Fibroblast of villous mesenchyme (primary cell): ENCODE measurements around the gene STX8. TPM values are rescaled to one million over a fixed set of nuclear protein-coding genes. Genes with fewer than 3 reads are reported as not detected.

Experiments
- DNase-seq: peaks from one replicate; pipeline ENCODE4 v3.0.0-alpha.2; 2010; ENCODE audit warnings: low read depth
- H3K4me3 ChIP-seq: 2 replicates; pipeline ENCODE4 v1.5.1; 2011; ENCODE audit warnings: low read depth, mild to moderate bottlenecking, low read length
- CTCF ChIP-seq: IDR thresholded peaks from 2 replicates; pipeline ENCODE4 v1.5.1; 2012; ENCODE audit warnings: low read depth, mild to moderate bottlenecking, low read length; ENCODE audit not compliant: insufficient read depth
- total RNA-seq: library from RNA; depleted of rRNA; stranded (reverse); fragments of >200 nt; gene quantifications from 2 replicates; pipeline ENCODE4 v1.2.3, GENCODE V29; 2012

STX8 gene
- total RNA-seq, 1 donor = 91.1 TPM

GRCh38 chr17:9211133-9211765 is 364.4 kb downstream of the STX8 start:
- DNase-seq = no peak
- no peak overlapping the region for H3K4me3 ChIP-seq
- no peak for TF ChIP-seq CTCF

GRCh38 chr17:9209781-9210370 is 365.7 kb downstream of the STX8 start:
- no peak overlapping the region for H3K4me3 ChIP-seq
- DNase-seq = no peak
- TF ChIP-seq CTCF = no peak

- no peak overlapping the region for H3K4me3 ChIP-seq
- DNase-seq = no peak
- no peak for TF ChIP-seq CTCF
Observed at GRCh38 chr17:9209347-9209746, 366.3 kb downstream of the STX8 start.

GRCh38 chr17:9208381-9209105 is 367.1 kb downstream of the STX8 start:
- TF ChIP-seq CTCF = no peak
- no peak overlapping the region for H3K4me3 ChIP-seq
- no peak for DNase-seq

GRCh38 chr17:9206741-9207332 is 368.8 kb downstream of the STX8 start:
- DNase-seq = no peak
- H3K4me3 ChIP-seq = no peak overlapping the region
- TF ChIP-seq CTCF = no peak

- TF ChIP-seq CTCF = no peak
- no peak for DNase-seq
- no peak overlapping the region for H3K4me3 ChIP-seq
Observed at GRCh38 chr17:9206410-9206703, 369.3 kb downstream of the STX8 start.
